ENCODE measurements around the gene FPR2.
A peak's percentile ranks its signal among the peaks of the same experiment; 100 is the strongest.
"Not testable (repeated sequence)": the region's sequence is repeated elsewhere in the genome, so short reads cannot be mapped to it uniquely, and the experiment has no call there.

Gene FPR2

DNA sequence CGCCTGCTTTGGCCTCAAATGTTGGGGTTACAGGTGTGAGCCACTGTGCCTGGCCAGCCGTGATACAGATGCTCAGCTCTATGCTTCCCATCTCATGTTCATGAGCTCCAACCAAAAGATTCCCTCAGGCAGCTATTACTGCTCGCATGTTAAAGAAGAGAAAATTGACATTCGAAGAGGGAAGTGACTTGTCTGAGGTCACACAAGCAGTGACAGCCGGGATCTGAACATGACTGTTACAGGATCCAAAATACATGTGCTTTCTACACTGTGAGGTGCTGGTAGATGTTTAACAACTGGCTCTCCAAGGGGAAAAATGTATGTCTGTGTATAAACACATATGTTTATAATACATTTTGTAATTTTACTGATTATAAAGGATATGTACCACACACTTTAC lies 20.6 kb upstream of the FPR2 start:
- DNase-seq = no peak

DNA sequence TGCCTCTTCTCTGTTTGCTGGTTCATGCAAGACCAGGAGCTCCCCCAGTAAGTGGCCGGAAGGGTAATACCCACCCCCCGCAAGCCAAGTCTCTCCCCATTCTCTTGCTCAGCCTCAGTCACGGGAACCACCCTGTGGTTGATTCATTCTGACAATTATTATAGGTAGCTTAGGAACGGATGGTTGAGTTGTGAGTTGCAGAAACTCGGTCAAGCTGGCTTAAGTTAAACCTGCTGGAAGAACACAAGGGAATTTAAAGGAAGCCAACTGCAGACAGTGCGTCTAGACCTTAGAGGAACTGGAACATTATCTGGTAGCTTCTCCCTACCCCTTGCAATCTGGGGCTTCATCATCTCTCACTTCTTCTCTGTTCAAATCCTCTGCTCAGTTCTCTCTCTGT lies 18.2 kb upstream of the FPR2 start:
- no peak for DNase-seq

DNA sequence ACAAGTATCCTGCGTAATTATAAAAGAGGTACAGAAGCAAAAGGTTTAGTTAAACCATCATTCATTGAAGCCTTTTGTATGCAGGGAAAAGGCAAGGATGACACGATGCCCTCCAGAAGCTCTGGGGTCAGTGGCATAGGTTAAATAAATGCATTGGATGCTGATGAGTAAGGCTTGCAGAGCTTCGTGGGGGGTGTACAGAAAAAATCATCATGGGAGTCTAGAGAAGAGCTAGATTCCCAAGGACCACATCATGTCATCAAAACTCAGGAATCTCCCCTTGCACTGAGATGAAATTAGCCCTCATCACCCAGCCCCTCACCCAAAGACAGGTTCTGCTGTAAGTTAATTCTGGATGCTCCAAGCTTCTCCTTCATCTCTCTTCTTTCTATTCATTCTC lies 17.6 kb upstream of the FPR2 start:
- DNase-seq = no peak

DNA sequence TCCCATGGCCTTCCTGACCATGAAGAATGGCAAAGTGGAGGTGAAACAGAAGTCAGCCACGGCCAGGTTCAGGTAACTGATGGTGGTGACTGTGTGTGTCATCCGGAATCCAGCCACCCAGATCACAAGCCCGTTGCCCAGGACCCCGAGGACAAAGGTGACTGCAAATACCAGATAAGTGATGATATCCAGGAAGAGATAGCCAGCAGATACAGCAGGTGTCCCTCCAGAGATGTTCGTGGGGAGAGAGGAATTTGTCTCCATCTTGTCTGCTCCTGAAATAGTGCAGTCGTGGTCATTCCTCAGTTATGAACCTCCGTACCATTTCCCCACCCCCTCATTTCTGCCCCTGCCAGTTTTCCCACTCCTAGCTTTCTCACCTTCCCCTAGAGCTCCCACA lies 14.2 kb upstream of the FPR2 start:
- no peak for DNase-seq

DNA sequence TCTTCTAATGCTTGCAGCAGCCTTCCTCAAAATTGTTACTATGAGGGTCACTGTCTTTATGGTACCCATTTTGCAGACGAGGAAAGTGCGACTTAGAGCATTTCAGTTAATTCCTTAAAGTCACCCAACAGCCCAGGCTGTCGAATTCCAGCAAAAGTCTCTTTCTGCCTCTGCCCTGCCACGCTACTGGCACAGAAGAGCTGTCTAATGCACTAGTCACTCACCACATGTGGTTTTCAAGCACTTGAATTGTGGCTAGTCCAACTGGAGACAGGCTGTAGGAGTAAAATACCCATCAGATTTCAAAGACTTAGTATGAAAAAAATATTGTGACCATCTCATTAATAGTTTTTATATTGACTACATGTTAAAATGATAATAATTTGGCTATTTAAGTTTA lies 11.0 kb upstream of the FPR2 start:
- no peak for DNase-seq

GRCh38 chr19:51750400-51751094 lies 10.4 kb upstream of the FPR2 start:
- DNase-seq = no peak

DNA sequence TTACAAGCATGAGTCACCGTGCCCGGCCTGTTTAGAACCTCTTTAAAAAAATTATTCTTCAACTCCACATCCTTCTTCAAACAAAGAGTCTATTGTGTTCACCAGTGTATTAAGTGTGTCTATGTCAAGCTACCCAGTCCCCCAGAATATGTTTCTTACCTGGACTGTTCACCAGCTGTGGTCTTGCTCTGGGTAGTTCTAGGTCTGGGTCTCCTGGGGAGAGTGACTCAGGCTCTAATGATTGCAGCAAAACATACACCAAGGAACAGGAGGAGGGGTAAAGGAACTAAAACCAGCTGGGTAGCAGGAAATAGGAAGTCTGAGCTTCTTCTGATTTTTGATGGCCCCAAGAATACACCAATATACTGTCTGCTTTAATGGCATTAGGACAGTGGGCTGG lies 9.3 kb upstream of the FPR2 start, which contains the start of gene FPR1:
TSS of gene FPR1 (minus strand) at position 224 of the 400 bp plus-strand sequence. CDS start 4,884 bp downstream, outside the sequence.
- no peak for DNase-seq

DNA sequence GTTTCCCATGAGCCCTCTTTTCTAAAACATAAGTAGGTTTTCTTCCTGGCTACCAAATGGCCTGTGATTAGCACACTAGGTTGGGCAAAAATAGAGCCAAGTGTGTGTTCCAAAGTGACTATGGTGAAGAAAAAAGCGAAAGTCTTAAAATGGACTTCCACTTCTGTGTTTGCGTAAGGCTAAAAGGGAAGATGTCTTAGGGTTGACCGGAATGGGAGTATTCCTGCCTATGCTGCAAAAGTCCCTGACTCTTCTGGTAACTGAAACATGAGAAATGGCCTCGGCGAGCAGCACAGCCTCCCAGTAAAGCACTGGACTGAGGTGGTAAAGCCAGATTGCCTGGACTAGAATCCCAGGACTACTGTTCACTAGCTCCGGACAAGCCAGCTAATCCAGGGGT lies 6.9 kb upstream of the FPR2 start:
- DNase-seq = no peak

- no peak for DNase-seq
These were observed 6.2 kb upstream of the FPR2 start for GRCh38 chr19:51754770-51755169.

DNA sequence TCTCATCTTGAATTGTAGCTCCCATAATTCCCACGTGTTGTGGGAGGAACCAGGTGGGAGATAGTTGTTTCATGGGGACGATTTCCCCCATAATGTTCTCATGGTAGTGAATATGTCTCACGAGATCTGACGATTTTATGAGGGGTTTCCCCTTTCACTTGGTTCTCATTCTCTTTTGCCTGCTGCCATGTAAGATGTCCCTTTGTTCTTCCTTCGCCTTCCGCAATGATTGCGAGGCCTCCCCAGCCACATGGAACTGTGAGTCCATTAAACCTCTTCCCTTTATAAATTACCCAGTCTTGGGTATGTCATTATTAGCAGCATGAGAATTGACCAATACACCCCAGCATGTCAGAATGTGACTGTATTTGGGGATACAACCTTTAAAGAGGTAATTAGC lies 5.4 kb upstream of the FPR2 start:
- DNase-seq = no peak

DNA sequence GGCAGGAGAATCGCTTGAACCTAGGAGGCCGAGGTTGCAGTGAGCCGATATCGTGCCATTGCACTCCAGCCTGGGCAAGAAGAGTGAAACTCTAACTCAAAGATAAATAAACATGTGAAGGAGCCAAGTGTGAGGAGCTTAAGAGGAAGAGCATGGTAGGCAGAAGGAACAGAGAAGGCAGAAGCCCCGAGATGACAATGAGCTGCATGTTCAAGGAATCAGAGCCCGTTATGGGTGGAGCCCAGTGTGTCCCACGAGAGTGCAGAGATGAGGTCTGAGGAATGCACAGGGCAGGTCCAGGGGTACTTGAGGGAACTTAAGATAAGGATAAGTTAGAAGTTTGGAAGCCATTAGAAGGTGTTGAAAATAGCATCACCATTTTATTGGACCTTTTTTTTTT lies 716 bp downstream of the FPR2 start:
- no peak for DNase-seq

DNA sequence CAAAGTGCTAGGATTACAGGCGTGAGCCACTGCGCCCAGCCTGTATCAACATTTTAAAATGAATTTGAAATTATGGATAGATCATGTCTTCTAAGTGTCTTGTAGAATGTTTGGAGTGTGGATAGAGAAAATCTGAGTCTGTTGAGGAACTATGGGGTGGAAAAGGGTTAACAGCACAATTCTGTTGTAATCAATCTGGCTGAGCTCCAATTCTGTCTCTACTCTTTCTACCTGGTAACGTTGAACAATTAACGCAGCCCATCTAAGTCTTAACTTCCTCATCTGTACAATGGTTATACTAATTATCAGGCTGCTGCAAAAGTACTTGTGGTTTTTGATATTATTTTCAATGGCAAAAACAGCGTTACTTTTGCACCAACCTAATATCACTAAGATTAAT lies 4.1 kb downstream of the FPR2 start:
- no peak for DNase-seq

GRCh38 chr19:51766461-51766860 lies 5.5 kb downstream of the FPR2 start:
- no peak for DNase-seq

GRCh38 chr19:51771376-51772130 lies 10.6 kb downstream of the FPR2 start:
- no peak for DNase-seq

DNA sequence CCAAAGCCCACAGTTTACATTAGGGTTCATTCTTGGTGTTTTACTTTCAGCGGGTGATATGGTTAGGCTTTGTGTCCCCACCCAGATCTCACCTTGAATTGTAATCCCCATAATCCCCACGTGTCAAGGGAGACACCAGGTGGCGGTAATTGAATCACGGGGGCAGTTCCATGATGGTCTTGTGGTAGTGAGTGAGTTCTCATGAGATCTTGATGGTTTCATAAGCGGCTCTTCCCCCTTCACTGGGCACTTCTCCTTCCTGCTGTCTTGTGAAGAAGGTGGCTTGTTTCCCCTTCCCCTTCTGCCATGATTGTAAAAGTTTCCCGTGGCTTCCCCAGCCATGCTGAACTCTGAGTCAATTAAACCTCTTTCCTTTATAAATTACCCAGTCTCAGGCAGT lies 12.0 kb downstream of the FPR2 start:
- no peak for DNase-seq

DNA sequence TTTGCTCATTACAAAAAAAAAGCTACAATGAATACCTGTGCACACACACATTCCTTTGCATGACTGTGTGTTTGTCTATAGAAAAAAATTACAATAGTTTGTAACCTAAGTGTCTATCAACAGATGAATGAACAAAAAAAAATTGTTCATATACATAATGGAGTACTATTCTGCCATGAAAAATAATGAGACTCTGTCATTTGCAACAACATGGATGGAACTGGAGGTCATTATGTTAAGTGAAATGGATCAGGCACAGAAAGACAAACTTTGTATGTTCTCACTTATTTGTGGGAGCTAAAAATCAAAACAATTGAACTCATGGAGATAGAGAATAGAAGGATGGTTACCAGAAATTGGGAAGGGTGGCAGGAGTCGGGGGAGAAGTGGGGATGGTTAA lies 15.6 kb downstream of the FPR2 start:
- not testable (repeated sequence) for DNase-seq

- peak; percentile 12 for DNase-seq
These were observed 16.8 kb downstream of the FPR2 start for GRCh38 chr19:51777570-51778462.

DNA sequence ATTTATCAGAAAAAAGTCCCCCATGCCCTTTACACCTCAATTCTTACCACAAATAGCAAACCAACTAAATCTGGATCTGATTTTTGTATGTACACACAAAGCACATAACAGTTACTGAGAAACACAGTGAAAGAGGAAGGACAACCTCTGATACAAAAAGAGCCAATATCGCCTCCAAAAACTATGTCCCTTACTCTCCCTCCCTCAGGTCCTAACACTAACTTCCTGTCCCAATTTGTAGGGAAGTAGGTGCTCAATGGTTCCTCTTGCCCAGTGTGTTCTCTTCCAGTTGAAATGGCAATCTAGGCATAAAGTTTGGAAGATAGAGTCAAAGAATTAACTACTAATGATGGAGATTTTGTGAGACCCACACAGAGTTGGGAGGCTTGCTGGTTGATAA lies 18.2 kb downstream of the FPR2 start:
- DNase-seq = no peak

- no peak for DNase-seq
These were observed 18.7 kb downstream of the FPR2 start for GRCh38 chr19:51779703-51780102.

DNA sequence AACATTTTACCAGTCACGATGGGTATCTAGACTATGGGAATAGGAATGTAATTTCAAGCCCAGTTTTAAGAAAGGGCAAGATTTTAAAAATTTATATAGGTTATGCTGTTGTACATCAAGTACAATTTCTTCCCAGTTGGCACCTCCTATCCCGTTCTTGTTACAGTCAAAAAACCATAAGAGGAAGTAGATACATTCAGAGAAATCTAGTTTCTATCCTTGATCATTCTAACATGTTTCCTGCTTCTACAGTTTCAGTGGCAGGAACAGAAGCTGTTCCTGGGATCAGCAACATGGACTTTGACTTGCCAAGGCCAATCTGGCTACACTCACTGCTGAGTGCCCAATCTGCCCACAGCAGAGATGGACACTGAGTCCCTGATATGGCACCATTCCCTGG lies 19.3 kb downstream of the FPR2 start:
- no peak for DNase-seq

DNA sequence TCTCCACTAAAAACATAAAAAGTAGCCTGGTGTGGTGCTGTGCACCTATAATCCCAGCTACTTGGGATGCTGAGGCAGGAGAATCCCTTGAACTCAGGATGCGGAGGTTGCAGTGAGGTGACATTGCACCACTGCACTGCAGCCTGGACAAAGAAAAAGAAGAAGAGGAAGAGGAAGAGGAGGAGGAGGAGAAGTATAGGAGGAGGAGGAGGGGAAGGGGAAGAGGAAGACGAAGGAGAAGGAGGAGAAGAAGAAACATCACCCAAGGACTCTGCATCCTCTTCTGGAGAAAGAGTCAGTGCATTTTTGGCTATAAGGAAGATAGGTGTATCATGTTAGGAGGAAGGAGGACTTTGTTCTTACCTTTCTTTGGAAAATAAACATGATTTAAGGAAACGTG lies 21.0 kb downstream of the FPR2 start:
- no peak for DNase-seq

- DNase-seq = no peak
These were observed 22.4 kb downstream of the FPR2 start for GRCh38 chr19:51783372-51783771.

DNA sequence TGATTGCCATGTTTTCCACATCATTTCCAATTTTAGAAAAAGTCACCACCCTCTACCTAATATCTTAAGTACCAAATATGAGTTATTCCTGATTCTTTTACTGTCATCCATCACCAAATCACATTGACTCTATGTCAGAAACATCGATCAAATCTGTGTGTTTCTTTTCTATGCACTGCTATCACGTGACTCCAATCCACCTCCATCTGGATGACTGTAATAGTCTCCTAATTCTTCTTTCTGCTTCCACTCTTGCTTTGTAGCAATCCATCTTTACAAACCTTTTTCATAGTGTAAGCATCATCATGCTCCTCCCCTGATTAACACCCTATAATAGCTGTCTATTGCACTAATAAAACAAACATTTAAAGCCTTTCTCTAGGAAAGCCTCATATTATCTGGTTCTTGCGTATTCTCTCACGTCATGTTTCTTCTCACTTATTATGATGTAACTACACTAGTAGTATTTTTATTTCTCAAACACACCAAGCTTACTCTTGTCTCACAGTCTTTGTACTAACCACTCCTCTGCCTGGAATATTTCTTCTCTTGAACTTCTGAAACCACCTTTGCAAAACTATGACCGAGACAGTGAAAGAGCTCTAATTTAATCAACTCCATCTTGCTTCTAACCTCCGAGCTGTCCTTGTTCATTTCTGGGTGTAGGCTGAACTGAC lies 23.3 kb downstream of the FPR2 start:
- DNase-seq = no peak

All from effector CD4-positive, alpha-beta T cell (primary cell).